NCI-H345 treated with DMSO at 0.1 percent for 48 hours (cell line): ENCODE data around the gene CDH4.

ENCODE experiments used
- DNase-seq: peaks from one replicate; lab custom pipeline; 2025; ENCODE audit not compliant: unreplicated experiment; lab: John Stamatoyannopoulos, UW

The CDH4 gene

DNA sequence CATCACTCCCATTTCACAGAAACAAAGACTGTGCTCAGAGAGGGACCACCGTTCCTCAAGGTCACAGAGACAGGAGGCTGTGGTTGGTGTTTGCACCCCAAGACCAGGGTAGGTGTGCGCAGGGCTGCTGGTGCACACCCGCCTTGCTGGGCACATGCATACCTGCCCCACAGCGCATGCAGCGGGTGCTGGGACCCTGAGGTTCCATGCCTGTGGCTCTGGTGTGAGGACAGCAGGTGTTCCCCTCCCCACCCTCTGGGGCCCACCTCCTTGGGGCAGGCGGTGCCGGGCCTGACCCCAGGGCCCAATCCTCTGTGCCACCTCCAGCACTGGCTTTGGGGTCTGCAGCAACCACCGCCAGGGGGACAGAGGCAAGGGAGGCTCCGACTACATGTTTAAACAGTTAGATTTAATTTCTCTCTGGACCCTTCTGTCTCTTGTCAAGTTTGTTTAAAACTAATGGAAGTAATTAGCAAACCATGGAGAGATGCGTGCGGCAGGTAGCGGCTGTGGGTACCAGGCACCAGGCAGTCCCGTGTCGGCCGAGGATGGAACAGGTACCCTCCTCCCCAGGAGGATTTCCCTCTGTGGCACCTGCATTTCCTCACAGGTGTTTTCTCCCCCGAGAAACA is 485.9 kb downstream of the CDH4 start:
- no peak for DNase-seq

DNA sequence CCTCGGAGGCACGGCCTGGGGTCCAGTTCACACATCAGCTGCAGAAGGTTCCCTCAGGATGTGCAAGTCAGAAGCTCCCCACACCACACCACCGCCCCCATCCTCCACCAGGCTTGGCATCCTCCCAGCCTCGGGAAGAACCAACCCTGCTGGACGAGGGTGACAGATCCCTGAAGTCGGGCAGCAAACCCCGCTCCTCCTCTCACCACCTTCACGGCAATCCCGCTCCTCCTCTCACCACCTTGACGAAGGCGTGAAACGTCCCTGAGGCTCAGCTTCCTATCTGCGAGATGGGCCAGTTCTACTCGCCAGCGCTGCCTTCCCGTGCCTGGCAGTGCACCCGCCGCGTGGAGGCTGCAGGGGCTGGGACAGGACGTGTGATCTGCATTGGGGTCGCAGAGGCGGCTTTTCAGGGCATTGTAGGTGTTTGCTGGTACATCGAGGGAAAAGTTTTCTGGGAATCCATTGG is 486.6 kb downstream of the CDH4 start:
- DNase-seq = no peak

DNA sequence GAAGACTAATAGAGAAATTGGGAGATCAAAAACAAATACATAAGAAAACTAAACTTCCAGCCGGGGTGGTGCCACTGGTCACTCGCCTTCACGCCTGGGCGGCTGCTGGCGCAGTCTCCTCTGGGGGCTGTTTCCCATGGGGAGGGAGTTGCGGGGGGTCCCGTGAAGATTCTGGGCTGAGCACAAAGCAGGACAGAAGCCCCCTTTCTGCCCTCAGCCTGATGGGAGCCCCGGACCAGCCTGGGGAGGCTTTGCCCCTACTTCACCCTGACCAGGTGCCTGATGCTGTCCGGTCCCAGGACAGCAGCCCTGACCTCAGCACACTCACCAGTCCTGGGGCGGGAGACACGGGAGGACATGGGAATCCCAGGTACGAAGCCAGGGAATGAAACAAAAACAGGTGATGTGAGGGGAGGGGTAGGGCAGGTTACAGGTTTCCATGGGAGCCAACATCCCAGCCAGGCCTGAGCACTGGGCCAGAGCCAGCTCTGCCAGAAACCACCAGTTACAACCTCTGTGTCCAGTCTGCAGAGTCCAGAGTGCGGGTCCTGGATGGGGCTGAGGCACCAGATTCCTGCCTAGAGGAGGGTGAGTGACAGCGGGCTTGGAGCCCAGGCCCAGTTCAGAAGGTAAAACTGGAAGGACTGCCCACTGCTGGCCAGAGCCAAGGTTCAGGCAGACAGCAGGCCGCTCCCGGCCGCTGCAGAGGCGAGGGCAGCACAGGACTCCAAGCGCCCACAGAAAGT is 487.2 kb downstream of the CDH4 start:
- DNase-seq = no peak

DNA sequence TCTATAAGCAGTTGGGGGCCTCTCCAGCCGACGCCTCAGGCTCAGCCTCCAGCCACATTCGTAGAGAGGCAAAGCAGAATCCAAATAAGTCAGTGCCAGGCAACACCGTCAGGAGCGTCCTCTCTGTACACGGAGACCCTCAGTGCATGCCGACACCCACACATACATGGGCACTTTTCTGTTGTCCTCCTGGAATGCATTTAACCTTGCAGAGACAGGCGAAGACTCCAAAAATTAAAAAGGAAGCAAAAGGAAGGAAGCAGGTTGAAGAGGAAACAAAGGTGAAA is 487.7 kb downstream of the CDH4 start:
- DNase-seq = no peak

DNA sequence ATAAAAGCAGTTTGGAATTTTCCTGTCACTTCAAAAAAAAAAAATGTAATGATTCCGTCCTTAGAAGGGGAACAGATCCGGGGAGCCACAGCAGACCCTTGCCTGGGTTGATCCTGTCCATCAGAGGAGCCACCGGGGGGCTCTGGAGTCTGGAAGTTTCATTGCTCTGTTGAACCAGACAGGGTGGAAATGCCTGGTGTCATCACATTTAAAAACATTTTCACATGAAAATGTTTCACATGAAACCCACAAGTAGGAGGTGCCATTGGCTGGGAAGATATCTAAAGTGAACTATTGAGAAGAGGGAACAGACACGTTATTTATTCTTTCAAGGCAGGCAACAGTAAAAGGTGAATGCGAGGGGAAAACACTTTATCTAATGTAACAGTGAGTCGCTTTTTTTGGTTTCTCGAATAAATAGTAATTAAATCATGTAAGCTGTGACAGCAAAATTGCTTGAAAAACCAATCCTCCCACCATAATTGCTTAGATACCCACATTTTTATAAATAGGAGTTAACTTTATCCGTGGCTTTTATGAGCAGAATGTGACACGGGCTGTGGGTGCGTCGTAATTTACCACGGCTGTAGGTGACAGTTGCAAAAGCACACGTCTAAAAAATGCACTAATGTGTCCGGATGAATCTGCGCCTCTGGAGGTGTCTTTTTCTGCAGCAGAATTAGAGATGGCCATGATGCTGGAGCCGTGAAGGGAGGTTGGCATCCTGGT is 490.2 kb downstream of the CDH4 start:
- DNase-seq = no peak

DNA sequence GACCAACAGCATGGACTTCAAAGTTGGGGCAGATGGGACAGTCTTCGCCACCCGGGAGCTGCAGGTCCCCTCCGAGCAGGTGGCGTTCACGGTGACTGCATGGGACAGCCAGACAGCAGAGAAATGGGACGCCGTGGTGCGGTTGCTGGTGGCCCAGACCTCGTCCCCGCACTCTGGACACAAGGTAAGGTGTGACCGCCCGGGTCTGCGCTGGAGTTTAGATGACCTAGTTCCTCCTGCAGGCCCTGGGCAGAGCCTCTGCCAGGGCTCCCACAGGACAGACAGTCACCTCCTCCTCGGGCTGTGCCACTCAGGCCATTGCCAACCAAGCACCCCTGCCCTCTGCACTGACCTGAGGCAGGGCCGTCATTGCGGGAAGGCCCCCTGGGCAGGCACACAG is 491.5 kb downstream of the CDH4 start:
- no peak for DNase-seq

DNA sequence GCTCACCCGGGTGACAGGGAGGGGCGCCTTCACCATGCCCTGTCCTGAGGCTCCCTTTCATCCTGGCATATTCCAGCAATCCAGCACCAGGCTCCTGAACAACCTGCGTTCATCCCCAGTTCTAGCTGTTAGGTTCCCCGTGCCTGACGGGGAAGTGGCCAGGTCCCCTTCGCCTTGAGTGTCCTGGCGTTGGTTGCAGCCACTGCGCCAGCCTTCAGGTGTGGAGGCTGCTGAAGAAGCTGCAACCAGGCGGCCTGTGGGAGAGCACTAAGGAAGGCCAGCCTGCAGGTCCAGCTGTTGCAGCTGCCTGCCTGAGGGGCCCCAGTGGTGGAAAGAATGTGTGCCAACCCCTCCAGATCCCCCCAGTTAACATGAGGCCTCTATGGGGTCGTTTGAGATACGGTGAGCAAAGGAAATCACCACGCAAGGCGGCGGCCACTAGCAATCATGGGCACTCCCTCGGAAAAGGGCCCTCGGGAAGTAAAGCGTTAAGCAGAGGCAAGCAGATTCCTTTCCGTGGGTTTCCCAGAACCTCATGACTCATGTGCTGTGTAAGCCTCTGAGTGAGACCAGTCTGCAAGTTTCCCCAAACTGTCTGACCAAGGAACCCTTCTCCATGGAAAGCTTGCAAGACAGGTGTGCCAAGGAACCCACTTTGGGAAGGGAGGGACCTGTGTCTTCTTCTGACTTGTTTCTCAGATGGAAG is 492.8 kb downstream of the CDH4 start:
- DNase-seq = no peak

DNA sequence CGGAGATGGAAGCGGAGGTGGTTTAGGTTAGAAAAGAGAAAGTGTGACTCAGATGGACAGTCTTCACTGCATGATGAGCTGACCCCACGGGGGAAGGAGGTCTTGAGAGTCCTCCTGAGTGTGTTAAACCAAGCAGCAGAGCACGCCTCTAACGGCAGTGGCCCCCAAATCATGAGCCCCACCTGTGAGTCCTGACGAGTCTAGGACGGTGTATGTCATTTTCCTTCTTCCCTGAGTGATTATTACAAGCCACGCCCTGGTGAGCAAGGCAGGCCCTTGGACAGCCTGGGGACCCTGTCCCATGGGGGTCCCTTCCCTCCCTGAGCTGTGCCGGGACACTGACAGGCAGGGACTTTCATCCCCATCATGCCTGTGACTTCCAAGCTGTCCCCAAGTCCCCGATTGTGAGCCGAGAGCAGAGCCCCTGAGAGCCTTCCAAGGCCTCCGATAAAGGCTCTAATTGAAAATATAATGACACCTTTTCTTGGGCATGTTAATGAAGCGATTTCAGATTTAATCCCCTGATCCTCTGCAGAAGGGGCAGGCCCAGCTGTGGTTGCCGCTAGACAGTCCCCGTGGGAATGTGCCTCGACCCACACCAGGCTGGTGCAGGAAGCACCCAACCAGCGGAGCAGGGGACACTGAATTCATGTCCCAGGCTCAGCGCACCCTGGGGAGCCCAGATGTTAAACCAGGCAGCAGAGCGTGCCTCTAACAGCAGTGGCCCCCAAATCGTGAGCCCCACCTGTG is 493.5 kb downstream of the CDH4 start:
- no peak for DNase-seq

DNA sequence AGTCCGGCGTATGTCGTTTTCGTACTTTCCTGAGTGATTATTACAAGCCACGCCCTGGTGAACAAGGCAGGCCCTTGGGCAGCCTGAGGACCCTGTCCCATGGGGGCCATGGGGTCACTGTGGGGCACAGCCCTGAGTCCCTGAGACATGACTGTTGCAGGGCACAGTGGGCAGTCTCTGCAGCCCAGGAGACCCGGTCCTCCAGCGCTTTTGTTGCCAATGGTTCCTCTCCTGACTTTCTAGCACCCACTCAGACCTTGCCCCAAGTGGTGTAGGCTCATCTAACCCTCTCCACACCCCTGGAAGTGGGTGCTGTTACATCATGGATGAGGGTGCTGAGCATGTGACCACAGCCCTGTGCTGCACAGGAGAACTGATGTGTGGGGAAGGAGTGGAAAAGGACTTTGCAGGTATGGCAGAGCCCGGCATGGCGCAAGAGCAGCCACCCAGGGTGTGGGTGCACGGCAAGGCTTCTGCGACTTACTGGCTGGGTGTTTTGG is 494.1 kb downstream of the CDH4 start:
- no peak for DNase-seq

DNA sequence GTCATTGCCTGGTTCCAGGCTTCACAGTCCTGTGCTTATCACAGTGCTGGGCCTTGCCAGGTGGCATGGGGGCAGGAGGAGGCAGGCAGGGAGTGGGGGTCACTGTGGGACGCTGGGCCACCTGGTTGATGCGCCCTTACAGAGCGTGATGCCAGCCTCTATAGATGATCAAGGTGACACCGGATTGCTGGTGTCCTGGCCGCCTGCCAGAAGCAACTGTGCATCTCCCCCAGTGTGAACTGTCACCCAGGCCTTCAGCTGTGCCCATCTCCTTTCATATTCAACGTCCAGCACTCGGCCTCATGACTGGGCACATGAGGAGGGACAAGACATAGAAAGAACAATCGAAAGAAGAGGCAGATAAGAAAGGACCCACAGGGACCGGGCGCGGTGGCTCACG is 494.7 kb downstream of the CDH4 start:
- DNase-seq = no peak

DNA sequence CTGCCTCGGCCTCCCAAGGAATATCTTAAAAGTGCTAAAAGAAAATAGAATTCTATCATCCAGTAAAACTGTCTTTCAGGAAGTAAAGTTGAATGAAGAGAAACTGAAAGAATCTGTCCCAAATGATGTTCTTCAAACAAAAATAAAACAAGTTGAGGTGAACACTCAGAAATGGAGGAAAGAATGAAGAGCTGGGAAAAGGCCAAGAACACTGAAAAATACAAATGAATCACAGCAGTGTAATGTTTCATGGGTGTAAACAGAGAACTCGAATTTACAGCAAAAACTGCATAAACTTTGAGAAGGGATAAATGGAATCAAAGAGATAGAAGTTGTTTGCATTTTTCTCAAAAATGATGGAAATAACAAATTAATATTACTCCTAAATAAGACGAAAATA is 496.3 kb downstream of the CDH4 start:
- no peak for DNase-seq

DNA sequence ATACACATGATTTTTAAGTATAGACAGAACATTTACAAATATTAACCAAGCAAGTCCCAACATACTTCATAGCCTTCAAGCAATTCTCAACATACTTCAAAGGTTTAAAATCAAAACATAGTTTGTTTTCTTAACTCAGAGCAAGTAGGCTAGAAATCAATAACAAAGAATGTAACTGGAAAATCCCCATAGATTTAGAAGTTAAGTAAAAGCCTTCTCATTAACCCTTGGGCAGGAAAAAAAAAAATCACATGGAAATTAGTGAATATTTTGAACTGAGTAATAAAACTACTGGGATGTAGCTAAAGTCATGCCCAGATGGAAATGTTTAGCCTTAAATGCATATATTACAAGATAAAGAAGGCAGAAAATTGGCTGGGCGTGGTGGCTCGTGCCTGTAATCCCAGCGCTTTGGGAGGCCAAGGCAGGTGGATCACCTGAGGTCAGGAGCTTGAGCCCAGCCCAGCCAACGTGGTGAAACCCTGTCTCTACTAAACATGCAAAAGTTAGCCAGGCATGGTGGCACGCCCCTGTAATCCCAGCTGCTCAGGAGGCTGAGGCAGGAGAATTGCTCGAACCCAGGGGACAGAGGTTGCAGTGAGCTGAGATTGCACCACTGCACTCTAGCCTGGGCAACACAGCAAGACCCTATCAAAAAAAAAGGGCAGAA is 497.5 kb downstream of the CDH4 start:
- no peak for DNase-seq

DNA sequence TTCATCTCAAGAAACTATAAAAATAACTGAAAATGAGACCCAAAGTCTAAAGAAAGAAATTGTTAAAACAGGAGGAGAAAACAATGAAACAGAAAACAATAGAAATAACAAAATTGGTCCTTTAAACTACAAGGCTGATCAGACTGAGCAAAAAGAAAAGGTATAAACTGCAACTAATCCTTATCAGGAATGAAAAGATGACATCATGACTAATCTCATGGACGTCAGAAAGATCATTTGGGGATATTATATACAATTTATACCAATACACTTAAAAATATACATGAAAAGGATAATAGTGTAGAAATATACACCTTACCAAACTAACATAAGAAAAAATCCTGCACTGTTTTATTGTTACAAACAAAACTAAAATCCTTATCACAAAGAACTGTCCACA is 498.0 kb downstream of the CDH4 start:
- no peak for DNase-seq

DNA sequence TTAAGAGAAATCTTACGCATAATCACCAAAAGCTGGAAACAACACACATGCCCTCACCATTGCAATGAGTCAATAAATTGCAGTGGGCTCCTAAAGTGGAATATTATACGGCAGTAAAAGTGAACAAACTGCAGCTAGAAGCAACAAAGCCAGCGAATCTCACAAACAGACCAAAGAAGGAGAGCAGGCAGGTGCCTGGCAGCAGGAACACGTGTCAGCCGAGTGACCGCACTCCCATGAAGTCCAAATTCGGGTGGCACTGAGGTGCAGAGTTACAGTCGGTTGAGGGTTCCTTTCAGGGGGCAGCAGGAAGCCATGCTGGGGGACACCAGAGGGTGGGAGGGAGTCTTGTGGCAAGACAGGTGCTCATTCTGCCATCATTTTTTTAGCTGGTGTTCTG is 500.5 kb downstream of the CDH4 start:
- DNase-seq = no peak

DNA sequence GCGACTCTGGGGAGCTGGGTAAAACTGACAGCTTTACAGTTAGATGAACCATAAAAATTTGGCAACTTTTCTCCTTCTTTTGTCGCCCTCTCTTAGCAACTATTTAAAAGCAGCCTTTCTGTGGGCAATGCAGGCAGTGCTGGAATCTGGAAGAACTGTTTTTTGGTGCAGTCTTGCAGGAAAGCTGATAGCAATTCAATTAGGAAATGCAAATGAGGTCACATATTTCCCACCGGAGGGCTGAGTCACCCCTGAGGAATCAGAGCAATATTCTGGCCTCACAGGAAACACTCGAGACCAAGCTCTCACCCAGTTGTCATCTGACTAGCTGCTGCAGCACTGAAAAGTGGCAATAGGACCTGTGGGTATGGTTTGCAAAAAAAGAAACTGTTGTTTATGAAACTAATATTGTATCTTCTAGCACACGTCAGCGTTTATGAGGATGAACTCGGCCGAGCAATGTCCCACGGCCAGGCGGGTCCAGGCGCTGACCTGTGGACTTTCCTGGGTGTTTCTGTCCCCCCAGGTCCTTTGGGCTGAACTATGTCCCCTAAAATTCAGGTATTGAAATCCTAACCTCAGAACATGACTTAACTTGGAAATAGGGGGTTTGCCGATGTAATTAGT is 501.4 kb downstream of the CDH4 start:
- DNase-seq = no peak

DNA sequence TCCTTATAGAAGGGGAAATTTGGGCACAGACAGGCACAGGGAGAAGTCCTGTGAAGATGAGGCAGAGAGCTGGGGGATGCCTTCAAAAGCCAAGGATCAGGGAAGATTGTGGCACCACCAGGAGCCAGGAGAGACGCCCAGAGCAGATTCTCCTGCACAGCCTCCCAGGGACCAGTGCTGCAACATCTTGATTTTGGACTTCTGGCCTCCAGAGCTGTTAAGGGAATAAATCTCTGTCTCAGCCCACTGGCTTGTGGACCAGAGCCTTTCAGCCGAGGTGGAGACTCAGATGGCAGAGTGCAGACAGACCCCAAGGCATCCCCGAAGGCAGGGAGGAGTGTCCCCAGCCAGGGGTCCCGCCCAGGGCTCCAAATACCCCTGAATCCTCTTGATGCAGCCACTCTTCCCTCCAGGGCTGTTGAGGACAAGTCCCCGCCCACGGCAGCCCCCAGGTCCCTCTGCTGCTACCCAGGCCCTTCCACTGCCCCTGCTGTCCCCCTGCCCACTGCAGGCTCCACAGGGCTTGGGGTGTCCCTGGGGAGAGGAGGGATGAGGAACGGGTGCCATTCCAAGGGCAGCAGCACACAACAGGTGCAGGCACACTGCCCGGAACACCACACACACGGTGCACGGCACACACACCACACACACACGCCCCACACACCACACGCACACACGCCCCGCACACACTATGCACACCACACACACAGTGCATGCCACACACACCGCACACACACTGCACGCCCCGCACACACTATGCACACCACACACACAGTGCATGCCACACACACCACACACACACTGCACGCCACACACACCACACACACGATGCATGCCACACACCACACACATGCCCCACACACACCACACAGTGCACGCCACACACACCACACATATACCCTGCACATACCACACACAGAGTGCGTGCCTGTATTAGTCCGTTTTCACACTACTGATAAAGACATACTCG is 502.2 kb downstream of the CDH4 start:
- no peak for DNase-seq

DNA sequence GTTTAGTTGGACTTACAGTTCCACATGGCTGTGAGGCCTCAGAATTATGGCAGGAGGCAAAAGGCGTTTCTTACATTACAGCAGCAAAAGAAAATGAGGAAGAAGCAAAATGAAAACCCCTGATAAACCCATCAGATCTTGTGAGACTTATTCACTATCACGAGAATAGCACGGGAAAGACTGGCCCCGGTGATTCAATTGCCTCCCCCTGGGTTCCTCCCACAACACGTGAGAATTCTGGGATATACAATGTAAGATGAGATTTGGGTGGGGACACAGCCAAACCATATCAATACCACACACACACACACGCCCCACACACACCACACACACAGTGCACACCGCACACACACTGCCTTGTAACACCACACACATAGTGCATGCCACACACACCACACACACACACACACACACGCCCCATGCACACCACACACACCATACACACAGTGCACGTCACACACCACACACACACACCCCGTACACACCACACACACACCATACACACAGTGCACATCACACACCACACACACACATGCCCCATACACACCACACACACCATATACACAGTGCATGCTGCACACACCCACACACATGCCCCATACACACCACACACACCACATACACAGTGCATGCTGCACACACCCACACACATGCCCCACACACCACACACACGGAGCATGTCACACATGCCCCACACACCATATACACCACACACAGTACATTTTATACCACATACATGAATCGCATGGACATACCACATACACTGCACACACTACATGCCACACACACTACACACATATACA is 503.1 kb downstream of the CDH4 start:
- DNase-seq = no peak
